Osteocyte (in vitro differentiated cells): ENCODE data around the gene OLR1. TPM values are rescaled to one million over a fixed set of nuclear protein-coding genes. Genes with fewer than 3 reads are reported as not detected.

Source experiments
- DNase-seq: peaks from one replicate; pipeline ENCODE4 v3.0.0; 2021; ENCODE audit warnings: mixed read lengths; ENCODE audit not compliant: unreplicated experiment; ENCODE audit errors: extremely low spot score
- H3K27ac Mint-ChIP-seq: one replicate; pipeline ENCODE4 v1.8.0; 2021; ENCODE audit warnings: mild to moderate bottlenecking, mixed read lengths; ENCODE audit not compliant: unreplicated experiment
- H3K27me3 Mint-ChIP-seq: one replicate; pipeline ENCODE4 v1.8.0; 2021; ENCODE audit warnings: mixed read lengths; ENCODE audit not compliant: unreplicated experiment
- H3K36me3 Mint-ChIP-seq: one replicate; pipeline ENCODE4 v1.8.0; 2021; ENCODE audit warnings: mixed read lengths; ENCODE audit not compliant: unreplicated experiment
- H3K4me1 Mint-ChIP-seq: one replicate; pipeline ENCODE4 v1.8.0; 2021; ENCODE audit warnings: mixed read lengths; ENCODE audit not compliant: unreplicated experiment
- H3K4me3 Mint-ChIP-seq: one replicate; pipeline ENCODE4 v1.8.0; 2021; ENCODE audit warnings: mild to moderate bottlenecking, moderate library complexity, mixed read lengths; ENCODE audit not compliant: unreplicated experiment
- H3K9me3 Mint-ChIP-seq: one replicate; pipeline ENCODE4 v1.8.0; 2021; ENCODE audit warnings: mixed read lengths; ENCODE audit not compliant: unreplicated experiment
- total RNA-seq: library from RNA; stranded (reverse); gene quantifications from 2 replicates; pipeline ENCODE4 v1.2.1, GENCODE V29; 2021
- TF ChIP-seq, protein P1 (sequence below): fragments of 200-600 bp; sonication (generic); IDR thresholded peaks from 2 replicates; pipeline ENCODE4 v1.5.0; 2021; ENCODE audit warnings: antibody characterized with exemption, mild to moderate bottlenecking, moderate library complexity

Gene OLR1
- total RNA-seq, 1 donor from 2014 or later, result not detected

DNA sequence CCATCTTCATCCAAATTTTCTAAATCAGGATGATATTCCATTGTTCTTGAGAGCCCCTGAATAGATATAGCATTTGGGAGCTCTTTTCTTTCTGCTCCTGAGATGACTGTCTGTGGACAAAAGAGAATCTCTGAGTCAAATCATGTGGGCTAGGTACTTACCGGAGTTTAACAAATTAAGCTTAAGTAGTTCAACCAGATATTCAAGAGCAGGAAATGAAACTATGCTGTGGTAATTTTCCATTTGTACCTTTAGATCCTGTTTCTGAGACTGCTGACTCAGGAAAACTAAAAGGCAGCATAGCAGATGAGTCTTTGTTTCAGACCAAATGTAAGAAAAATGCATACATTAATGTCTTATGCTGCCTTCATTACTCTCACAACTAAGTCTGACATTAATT, 41.9 kb downstream of the OLR1 start, which contains the start of gene CLEC7A:
Gene CLEC7A, minus strand, starts transcription at position 158 of the 400 bp plus-strand sequence. Its CDS starts 117 bp downstream, at position 41.
- Mint-ChIP-seq H3K4me1 (no peaks in the 10 kb centered on the region), H3K27me3 (peaks cover 29% of the 10 kb centered on the region), H3K4me3 (no peak within 1 kb of the TSS), H3K9me3 (no peaks in the 10 kb centered on the region), H3K27ac (no peak within 1 kb of the TSS), H3K36me3 (no peaks in the 10 kb centered on the region)
- DNase-seq, result no peak
- TF ChIP-seq, protein P1, sequence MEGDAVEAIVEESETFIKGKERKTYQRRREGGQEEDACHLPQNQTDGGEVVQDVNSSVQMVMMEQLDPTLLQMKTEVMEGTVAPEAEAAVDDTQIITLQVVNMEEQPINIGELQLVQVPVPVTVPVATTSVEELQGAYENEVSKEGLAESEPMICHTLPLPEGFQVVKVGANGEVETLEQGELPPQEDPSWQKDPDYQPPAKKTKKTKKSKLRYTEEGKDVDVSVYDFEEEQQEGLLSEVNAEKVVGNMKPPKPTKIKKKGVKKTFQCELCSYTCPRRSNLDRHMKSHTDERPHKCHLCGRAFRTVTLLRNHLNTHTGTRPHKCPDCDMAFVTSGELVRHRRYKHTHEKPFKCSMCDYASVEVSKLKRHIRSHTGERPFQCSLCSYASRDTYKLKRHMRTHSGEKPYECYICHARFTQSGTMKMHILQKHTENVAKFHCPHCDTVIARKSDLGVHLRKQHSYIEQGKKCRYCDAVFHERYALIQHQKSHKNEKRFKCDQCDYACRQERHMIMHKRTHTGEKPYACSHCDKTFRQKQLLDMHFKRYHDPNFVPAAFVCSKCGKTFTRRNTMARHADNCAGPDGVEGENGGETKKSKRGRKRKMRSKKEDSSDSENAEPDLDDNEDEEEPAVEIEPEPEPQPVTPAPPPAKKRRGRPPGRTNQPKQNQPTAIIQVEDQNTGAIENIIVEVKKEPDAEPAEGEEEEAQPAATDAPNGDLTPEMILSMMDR, result no peak

DNA sequence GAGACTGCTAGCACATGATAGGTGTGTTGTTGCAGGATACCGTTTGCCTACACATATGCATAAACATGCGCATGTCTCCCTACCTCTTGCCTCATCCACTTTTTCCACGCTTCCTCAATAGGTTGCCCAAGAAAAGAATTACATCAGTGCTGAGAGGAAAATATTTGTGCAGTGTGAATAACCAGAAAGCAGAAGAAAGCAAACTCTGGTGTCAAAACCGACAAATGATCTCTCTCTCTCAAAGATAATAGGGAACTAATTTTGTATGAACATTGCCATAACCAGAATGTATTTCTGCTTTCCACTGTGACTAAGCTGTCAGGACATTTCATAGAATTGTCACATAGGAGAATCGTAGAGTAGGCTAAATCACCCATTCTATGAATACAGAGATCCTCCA, 43.2 kb downstream of the OLR1 start:
- H3K36me3 Mint-ChIP-seq, result no peaks in the 10 kb centered on the region
- no peak overlapping the region for H3K4me3 Mint-ChIP-seq
- H3K27ac Mint-ChIP-seq, result no peak overlapping the region
- H3K4me1 Mint-ChIP-seq, result no peaks in the 10 kb centered on the region
- no peak for DNase-seq
- TF ChIP-seq, protein P1, result no peak
- H3K9me3 Mint-ChIP-seq, result no peaks in the 10 kb centered on the region
- H3K27me3 Mint-ChIP-seq, result peaks cover 29% of the 10 kb centered on the region

DNA sequence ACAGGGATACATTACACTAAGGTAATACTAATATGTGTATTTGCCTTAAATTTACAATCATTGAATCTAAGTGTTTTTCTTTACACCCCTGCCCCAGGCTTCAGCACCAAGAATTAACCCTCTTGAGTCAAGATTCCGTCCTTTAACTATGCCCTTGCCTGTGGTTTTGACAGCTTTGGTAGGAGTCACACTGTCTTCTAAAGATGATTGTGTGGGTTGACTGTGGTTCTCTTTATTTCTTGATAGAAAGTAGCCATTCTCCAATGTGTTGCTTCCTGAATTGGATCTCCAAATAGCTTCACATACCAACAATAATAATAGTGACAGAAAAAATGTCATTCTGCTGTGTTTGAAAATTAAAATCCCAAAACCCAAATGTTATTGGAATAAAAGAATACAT, 45.5 kb downstream of the OLR1 start:
- no peak overlapping the region for H3K27ac Mint-ChIP-seq
- peaks cover 29% of the 10 kb centered on the region for H3K27me3 Mint-ChIP-seq
- H3K4me1 Mint-ChIP-seq, result no peaks in the 10 kb centered on the region
- DNase-seq, result no peak
- no peaks in the 10 kb centered on the region for H3K36me3 Mint-ChIP-seq
- H3K4me3 Mint-ChIP-seq, result no peak overlapping the region
- TF ChIP-seq, protein P1, result no peak
- no peaks in the 10 kb centered on the region for H3K9me3 Mint-ChIP-seq

DNA sequence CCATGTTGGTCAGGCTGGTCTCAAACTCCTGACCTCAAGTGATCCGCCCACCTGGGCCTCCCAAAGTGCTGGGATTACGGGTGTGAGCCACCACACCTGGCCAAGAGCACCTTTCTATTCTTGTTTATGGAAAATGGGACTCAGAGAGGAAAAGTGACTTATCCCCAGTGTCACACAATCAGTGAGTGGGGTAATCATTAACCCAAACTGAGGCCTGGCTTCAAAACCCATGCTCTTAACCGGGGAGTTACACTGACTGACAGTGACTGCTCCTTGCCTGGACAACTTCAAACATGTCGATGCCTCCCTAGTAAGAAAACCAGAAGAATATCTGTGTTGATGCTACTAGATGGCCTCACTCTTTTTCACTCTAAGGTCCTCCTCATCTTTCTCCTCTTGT, 49.2 kb downstream of the OLR1 start:
- Mint-ChIP-seq H3K9me3 (no peaks in the 10 kb centered on the region), H3K27me3 (peaks cover 12% of the 10 kb centered on the region), H3K4me1 (no peaks in the 10 kb centered on the region), H3K27ac (no peak overlapping the region), H3K36me3 (no peaks in the 10 kb centered on the region), H3K4me3 (no peak overlapping the region)
- no peak for DNase-seq
- TF ChIP-seq, protein P1, result no peak

DNA sequence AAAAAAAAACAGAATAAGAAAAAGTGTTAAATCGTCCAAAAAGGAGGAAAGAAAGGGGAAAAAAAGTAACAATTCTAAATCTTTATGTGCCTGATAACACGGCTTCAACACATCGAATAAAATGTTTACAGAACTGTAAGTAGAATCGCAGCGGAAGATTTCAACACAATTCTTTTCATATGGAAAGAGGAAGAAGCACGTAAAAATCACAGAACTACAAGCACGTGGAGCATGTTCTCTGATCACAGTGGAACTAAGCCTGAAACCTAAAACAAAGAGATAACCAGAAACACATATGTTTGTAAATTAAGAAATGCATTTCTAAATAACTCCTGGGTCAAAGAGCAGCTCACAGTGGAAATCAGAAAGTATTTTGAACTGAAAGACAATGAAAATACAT, 50.7 kb downstream of the OLR1 start:
- Mint-ChIP-seq H3K4me3 (no peak overlapping the region), H3K27ac (no peak overlapping the region), H3K4me1 (no peaks in the 10 kb centered on the region), H3K27me3 (peaks cover 5% of the 10 kb centered on the region), H3K36me3 (no peaks in the 10 kb centered on the region), H3K9me3 (no peaks in the 10 kb centered on the region)
- TF ChIP-seq, protein P1, result no peak
- no peak for DNase-seq
